Omental fat pad (tissue), 4 donors: ENCODE data around the gene TTLL5. TPM values are rescaled to one million over a fixed set of nuclear protein-coding genes. Genes with fewer than 3 reads are reported as not detected.

Experiments
- ATAC-seq: fragments of 150-250 bp; one replicate; pipeline ENCODE4 v1.9.1; 2016; ENCODE audit warnings: mild to moderate bottlenecking, moderate library complexity; ENCODE audit not compliant: low FRiP score
- DNase-seq: peaks from one replicate; pipeline ENCODE4 v3.0.0-alpha.2; 2019; ENCODE audit warnings: low spot score
- total RNA-seq, 4 donors: library from RNA; depleted of rRNA; stranded (reverse); fragments of >200 nt; gene quantifications; one replicate each; pipeline ENCODE4 v1.1.0, GENCODE V29; 2016
- TF ChIP-seq, protein P1 (sequence below), 3 donors: fragments of 450-650 bp; IDR thresholded peaks; one replicate each; pipeline ENCODE4 v1.5.1; 2016 to 2017; ENCODE audit warnings: antibody characterized with exemption in 3 of 3, mild to moderate bottlenecking in 3 of 3, moderate library complexity in 2 of 3

Gene TTLL5
- total RNA-seq, 4 donors from 2014 or later = 17.3 to 28.2 (median 22.2) TPM

DNA sequence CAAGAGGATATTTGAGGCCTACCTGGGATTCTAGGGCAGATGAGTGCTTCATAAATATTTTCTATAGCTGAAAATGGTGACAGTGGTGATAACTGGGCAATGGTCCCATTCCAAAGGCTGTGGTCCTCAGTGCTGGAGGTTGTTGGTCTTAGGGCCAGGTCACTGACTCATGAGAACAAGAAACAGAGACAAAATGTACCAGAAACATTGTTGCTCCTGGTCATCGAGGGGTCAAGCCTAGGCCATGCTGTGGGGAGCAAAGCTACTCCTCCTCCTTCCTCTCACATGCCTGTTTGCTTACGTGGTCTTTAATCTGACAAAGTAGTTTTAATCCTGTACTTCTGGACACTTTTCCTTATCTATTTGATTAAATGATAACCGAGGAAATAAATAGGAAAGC is 34.2 kb upstream of the TTLL5 start:
- TF ChIP-seq, protein P1, sequence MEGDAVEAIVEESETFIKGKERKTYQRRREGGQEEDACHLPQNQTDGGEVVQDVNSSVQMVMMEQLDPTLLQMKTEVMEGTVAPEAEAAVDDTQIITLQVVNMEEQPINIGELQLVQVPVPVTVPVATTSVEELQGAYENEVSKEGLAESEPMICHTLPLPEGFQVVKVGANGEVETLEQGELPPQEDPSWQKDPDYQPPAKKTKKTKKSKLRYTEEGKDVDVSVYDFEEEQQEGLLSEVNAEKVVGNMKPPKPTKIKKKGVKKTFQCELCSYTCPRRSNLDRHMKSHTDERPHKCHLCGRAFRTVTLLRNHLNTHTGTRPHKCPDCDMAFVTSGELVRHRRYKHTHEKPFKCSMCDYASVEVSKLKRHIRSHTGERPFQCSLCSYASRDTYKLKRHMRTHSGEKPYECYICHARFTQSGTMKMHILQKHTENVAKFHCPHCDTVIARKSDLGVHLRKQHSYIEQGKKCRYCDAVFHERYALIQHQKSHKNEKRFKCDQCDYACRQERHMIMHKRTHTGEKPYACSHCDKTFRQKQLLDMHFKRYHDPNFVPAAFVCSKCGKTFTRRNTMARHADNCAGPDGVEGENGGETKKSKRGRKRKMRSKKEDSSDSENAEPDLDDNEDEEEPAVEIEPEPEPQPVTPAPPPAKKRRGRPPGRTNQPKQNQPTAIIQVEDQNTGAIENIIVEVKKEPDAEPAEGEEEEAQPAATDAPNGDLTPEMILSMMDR (IDR thresholded peaks at IDR 0.05) = no peak
- DNase-seq (no peak), ATAC-seq (no peak)

DNA sequence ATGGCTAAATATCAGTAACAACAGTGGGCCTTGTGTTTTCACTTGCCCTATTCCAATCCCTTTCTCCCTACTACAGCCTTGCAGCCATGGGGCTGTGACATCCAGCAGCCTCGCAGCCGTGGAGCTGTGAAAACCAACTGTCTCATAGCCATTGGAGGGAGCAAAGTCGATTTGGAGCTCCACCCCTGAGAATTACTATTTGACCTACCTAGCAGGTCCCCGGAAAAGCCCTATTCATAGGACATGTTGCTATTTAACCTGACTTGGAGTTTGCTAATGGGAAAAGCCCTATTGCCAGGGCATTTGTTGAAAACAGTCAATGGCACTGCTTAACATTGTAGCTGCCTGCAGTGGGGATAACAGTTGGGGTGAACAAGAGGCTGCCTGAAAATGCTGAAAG is 33.6 kb upstream of the TTLL5 start:
- ATAC-seq (no peak), DNase-seq (no peak)
- TF ChIP-seq, protein P1 (IDR thresholded peaks at IDR 0.05) = no peak

DNA sequence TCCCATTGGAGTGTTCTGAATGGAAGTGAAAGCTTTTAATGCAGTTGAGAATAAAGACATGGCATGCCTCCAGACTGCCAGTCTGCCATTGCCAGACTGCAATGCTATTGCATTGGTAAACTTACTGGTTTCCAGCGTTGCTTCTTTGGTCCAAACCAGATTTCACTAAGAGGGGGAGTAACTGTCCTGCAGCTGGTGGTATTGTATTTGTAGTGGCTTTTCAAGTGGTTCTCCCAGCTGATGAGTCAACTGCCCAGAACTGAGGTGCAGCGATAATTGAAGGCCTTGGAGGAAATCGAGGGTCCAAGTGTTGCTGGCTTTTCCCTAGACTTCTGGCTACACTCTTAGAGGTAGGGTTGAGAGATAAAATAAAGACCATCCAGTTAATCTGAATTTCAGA is 32.2 kb upstream of the TTLL5 start:
- DNase-seq (no peak), ATAC-seq (no peak)
- TF ChIP-seq, protein P1 (IDR thresholded peaks at IDR 0.05) = no peak

DNA sequence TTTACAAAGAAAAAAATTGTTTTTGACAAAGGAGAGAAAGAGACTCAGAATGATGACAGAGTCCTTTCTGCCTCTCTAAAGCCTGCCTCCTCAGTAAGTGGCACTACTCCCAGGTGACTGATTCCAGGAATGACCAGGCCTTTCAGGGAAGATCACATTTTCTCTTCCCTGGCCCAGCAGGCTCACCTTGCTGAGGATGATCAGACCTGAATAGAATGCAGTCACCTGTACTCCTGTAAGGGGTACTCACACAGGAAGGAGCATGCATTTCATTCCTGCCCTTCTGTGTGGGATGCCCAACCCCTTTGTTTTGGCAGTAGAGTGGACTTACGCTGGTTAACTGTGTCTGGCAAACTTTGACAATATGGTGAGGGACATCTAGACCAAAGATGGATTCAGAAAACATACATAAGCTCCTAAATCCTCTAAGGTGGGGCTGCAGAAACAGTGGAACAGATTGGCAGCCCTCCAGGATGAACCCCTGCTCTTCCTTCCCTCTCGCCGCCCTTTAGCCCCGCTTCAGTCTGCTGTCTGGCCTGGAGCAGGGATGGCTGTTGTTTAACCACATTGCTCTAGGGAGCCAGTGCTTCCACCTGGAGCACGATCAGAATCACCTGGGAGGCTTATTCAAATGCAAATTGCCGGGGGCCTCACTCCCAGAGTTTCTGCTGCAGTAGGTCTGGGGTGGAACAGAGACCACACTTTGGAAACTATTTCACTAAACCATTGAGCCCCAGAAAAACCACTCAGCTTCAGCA is 30.2 kb upstream of the TTLL5 start:
- ATAC-seq = no peak
- no peak for DNase-seq

DNA sequence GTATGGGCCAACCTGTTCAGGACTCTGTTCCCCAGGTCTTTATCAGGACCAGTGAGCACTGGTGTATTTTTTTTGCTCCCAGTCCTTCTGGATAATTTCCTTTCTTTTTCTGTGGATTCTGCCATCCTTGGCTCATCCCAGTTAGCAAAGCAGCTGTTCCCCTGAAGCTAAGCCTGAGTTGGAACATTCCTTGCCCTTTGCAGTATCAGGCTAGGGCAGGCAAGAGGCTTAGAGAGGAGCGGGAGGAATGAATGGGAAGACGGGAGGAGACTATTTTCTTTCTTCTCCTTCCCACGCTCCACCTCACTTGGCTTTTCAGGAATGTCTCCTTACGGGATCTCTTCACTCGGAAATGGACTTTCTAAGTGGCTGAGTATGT is 29.6 kb upstream of the TTLL5 start:
- TF ChIP-seq, protein P1 (IDR thresholded peaks at IDR 0.05) = no peak
- ATAC-seq = no peak

More for the DNA sequence above, 30.2 kb upstream of the TTLL5 start:
- TF ChIP-seq, protein P1 (IDR thresholded peaks at IDR 0.05) = no peak

DNA sequence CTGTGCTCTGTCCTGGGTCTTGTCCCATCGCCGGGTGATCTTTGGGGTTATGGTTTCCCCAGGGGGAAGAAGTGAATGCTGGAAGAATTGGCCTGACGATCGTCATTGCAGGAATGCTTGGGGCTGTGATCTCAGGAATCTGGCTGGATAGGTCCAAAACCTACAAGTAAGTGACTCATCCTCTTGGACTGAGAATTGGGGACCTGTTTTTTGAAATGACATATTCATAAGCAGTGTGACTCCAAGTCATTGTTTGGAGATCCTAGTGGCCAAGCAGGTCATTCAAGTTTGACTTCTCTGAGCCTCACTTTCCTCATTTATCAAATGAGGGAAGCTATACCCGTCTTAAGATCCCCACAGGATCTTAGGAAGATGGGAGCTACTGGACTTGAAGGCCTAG is 26.2 kb upstream of the TTLL5 start:
- ATAC-seq (no peak), DNase-seq (no peak)
- TF ChIP-seq, protein P1 (IDR thresholded peaks at IDR 0.05) = no peak

More for the DNA sequence above, 29.6 kb upstream of the TTLL5 start:
- DNase-seq = no peak

DNA sequence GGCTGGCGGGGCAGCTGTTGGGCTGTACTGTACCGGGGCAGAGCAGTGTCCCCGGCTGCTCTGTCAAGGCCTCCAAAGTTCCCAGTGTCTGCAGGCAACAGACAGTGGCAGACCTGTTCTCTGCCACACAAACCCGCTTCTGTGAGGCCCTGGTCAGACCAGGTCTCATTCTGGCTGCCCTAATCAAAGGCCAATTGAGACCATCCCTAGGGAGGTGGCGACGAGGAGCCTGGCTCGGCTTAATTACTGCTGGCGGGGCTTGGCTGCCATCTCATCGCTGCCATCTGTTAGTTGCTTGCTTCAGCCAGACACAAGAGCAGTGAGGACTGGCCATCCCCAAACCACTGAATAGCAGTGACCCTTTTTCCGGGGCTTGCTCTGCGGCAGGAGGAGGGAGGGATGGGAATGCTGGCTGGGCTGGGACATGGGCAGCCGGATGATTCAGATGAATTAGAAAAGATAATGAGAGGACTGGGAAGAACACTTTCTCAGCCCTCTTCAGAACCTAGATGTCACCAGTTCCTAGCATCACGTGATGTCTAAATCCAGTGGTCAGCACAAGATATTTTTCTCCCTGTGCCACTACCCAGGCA is 24.9 kb upstream of the TTLL5 start:
- TF ChIP-seq, protein P1 (IDR thresholded peaks at IDR 0.05) = no peak
- DNase-seq (no peak), ATAC-seq (no peak)
